Esophagus squamous epithelium (tissue), 4 donors: ENCODE results near the gene HHLA2.

Source experiments
- CTCF ChIP-seq, 6 experiments: fragments of 450-650 bp in 4 of 6; fragments of 200-600 bp in 2 of 6; sonication (generic) in 2 of 6; IDR thresholded peaks; one replicate each; pipeline ENCODE4 v1.5.1; 2016 to 2019; ENCODE audit warnings: antibody characterized with exemption in 6 of 6, mild to moderate bottlenecking in 4 of 6, moderate library complexity in 4 of 6
- POLR2A ChIP-seq, 4 donors: fragments of 450-650 bp; IDR thresholded peaks; one replicate each; pipeline ENCODE4 v1.6.1; 2017; ENCODE audit warnings: antibody characterized with exemption in 4 of 4, mild to moderate bottlenecking in 4 of 4, moderate library complexity in 3 of 4

GRCh38 chr3:108403198-108403597 lies 106.8 kb downstream of the HHLA2 start:
- no peak for TF ChIP-seq CTCF (IDR thresholded peaks at IDR 0.05)
- no peak for TF ChIP-seq POLR2A (IDR thresholded peaks at IDR 0.05)
